NCI-H128 (cell line): ENCODE results near the gene MPIG6B.
"Not testable (repeated sequence)": the region's sequence is repeated elsewhere in the genome, so short reads cannot be mapped to it uniquely, and the experiment has no call there.

ENCODE experiments used
- DNase-seq: peaks from one replicate; lab custom pipeline; 2025; ENCODE audit not compliant: unreplicated experiment; lab: John Stamatoyannopoulos, UW

Gene MPIG6B

DNA sequence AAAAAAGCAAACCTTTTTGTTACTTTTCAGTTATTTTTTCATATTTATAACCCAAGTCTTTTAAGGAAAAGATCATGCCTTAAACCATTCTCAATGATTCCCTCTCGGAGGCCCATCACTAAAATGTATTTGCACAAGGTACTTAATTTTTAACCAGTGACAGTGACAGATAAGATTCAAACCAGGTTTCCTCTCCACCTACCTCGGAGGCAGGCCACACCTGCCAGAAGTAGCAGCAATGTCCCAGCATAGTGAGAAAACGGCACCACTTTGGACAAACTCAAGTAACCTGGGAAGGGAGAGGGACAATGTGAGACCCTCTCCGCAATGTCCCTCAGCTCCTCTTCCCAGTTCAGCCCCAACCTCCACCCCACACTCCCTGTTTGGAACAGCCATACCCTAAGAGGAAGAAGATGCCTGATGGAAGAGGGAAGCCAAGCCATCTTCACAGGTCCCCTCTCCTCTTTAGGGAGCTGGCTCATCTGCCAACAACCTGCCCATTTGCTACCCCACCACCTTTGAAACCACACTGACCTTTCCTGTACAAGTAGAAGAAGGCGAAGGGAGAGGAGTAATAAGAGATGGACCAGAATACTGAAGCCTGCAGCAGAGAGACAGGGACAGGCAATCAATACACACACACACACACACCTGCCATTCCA lies 22.3 kb upstream of the MPIG6B start:
- no peak for DNase-seq

DNA sequence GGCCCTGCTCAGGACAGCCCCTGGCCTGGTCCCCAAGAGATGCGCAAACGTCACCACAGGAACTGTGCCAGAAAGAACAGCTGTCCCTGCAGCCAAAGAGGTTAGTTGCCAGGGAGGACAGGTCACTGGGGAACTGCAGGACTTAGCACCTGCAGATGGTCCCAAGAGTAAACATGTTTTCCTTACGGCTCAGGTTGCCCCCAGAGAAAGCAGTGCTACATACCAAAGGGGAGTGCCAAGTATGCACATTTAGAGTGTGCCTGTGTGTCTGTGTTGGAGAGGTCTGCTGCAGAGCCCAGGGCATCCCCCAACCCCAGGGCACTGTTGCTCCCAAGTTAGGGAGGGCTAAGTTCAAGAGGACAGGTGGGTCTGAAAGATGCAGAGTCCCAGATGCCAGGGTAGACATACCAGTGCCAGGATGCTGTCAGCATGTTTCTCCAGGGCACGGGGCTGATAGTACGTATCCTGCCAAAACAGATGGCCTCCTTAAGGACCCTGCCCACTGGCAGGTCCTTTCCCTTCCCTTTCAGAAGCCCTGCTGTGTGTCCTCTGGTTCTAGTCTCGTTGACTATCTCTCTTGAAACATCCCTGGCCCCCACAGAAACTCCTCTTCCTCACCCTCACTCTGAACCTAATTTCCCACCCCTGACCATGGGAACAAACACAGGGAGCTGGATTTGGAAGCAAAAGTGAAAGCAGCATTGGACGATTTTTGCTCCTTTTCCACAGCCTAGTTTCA lies 21.3 kb upstream of the MPIG6B start:
- no peak for DNase-seq

DNA sequence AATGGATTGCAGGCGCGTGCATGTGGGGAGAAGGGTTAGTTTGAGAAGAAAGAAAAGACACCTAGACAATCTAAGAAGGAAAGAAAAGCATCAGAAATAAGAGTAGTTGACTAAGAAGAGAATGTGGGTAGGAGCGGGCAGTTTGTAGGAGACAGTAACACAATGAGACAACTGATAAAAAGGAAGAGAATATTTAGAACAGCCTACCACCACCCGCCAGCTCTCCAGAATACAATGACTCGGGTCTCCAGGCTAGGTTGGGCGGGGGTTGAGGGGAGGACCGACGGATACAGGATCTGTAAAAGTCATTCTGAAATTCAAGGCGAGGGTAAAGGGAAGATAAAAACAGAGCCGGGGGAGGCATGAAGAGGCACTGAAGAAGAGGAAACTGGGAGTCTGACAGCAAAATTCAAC lies 20.8 kb upstream of the MPIG6B start:
- DNase-seq = no peak

DNA sequence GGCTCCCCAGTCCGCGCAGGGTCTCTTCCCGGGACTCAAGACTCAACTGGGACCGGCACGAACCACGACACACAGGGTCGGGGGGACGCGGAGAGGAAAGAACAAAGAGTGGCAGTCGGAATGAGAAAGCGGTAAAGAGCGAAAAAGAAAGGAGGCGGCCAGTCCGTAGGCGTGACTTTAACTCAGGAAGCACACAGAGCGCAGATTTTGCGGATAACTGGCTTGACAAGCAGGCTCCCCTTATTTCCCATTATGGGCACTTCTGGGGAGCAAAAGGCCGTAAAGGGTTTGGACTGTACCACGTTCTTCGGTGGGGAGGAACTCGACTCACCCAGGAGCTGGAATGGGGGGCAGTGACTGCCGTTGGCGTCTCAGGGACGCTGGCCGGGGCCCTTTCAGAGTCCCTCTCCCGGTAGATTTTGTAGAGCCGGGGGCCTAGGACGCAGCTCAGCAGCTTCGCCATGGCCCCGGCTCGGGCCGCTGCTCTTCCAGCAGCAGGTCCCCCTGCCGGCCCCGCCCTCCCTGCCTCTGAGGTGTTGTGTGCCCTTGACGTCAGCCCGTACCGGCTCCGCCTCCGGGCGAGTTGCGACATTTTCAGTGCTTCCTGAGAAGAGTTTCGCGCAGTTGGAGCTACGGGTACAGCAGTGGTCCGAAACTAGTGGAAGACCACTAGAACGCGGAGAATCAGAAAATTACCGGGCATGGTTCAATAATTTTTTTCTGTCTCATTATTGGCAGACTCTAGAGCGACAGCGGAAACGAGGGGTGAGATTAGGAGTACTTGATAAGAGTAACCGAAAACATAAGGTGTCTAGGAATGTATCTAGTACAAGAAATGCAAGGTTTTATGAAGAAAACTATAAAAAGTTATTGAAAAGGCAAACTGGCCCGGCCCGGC lies 20.1 kb upstream of the MPIG6B start, which contains the start of gene ABHD16A:
TSS of gene ABHD16A (minus strand) at position 506 of the 898 bp plus-strand sequence. CDS start at position 463, 43 bp downstream.
- peak; percentile 89 for DNase-seq

DNA sequence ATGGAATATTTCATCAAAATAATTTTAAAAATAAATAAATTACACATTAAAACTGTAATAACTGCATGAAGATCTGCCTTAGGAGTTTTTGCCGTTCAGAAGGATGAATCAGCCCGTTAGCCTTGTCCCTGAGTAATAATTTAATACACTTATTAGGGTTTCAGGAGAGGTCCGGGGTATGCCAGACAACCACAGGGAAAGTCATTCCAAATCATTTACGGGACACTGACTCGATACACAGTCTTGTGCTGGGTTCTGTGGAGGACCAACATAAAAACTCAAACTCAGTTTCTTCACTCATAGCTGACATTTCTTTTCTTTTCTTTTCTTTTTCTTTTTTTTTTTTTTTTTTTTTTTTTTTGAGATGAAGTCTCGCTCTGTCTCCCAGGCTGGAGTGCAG lies 17.2 kb upstream of the MPIG6B start:
- no peak for DNase-seq

DNA sequence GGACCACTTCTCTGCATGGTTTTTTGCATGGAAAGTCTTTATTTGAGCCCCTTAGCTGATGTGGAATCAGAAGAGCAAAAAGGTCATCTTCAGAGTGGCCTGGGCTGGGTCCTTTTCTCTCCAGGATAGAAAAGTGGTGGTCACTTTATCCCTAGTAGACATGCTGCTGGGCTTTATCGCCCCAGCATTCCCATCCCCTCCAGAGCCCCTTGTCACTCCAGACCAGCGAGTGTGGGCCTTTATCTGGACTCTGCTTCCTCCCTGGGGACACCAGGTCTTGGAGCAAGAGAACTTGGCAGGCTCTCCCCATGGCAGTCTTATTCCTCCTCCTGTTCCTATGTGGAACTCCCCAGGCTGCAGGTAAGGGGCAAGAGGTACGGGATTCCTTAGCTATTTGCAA lies 16.6 kb upstream of the MPIG6B start, which contains the start of gene LY6G6F:
TSS of gene LY6G6F (plus strand) at position 268 of the 400 bp plus-strand sequence. CDS start at position 309, 41 bp downstream.
- no peak for DNase-seq

DNA sequence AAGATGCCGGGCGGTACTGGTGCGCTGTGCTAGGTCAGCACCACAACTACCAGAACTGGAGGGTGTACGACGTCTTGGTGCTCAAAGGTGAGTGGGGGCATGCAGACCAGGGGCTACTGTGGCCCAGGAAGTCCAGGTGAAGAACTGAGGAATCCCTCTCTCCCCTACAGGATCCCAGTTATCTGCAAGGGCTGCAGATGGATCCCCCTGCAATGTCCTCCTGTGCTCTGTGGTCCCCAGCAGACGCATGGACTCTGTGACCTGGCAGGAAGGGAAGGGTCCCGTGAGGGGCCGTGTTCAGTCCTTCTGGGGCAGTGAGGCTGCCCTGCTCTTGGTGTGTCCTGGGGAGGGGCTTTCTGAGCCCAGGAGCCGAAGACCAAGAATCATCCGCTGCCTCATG lies 15.5 kb upstream of the MPIG6B start:
- no peak for DNase-seq

DNA sequence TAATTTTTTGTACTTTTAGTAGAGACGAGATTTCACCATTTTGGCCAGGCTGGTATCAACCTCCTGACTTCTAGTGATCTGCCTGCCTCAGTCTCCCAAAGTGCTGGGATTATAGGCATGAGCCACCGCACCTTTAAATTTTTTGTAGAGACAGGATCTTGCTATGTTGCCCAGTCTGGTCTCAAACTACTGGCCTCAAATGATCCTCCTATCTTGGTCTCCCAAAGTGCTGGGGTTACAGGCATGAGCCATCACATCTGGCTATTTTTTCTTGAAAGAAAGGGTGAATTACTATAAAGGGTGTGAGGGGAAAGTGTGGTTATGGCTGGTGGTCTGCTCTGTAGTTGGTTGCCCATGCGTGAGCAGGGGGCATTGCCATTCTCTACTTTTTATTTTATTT lies 14.9 kb upstream of the MPIG6B start:
- DNase-seq = no peak

DNA sequence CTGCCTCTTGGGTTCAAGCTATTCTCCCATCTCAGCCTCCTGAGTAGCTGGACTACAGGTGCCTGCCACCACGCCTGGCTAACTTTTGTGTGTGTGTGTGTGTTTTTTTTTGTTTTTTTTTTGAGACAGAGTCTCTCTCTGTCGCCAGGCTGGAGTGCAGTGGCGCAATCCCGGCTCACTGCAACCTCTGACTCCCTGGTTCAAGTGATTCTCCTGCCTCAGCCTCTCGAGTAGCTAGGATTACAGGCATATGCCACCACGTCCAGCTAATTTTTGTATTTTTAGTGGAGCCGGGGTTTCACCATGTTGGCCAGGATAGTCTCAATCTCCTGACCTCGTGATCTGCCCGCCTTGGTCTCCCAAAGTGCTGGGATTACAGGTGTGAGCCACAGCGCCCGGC lies 14.0 kb upstream of the MPIG6B start:
- DNase-seq = not testable (repeated sequence)

DNA sequence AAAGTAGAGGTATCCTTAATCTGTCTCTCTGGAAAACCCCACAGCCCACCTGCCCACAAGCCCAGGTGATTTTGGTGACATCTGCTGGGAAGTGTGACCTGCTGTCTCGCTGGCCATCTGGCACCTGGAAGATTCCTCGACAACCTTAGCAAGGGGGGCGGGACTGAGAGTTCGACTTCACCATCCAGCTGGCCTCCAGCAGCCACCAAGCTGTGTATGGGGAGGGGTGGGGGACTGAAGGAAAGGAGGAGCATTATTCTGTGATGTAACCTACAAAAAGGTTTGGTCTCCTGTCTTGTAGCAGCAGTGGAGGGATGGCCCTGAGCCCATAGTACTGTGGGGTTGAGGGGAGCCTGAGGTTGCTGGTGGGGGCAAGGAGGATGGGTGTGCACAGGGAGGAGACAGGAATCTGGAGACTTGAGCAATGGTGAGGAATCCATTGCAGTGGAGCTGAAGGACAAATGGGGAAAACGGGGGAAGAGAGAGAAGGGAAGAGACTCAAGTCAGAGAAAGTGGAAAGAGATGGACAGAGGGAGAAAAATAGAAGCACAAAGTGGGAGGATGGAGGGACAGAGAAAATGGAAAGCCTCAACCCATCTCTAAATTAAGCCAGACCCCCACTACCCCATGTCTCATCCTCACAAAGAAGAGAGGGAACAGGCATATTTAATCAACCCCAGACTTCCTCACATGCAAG lies 12.5 kb upstream of the MPIG6B start:
- no peak for DNase-seq

DNA sequence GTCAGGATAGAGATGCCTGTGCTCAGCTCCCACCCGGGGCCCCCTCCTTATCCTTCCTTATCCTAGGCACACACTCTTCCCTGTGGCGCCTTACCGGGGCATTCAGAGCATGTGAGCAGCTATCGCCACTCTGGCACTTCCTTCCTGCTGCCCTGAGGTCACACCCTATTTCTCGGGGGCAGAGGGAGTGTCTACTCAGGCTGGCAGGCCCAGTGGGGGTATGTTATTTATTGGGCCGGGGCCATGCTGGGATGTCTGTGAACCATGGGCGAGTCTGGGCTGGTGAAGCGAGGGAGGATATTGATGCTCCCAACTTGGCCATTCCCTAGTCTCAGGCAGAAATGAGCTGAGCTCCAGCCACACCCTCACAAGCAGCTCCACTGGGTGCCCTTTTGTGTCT lies 11.9 kb upstream of the MPIG6B start:
- no peak for DNase-seq

DNA sequence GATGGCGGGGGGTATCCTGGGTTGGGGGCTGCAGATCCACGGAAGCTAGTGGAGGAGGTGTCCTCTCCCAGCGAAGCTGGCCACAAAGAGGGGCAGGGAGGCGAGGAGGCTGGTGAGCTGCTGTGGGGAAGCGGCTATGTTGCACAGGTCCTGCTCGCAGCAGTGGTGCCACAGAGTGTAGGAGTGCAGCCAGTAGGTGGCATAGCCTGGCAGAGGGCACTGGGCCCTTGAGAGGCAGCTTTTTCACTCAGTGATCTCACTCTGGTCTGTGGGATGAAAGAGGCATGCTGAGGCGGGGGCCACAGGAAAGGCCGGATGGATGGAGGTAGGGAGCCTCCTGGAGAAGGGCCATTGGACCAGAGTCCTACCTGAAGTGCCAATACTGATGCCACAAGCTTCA lies 10.9 kb upstream of the MPIG6B start:
- no peak for DNase-seq

DNA sequence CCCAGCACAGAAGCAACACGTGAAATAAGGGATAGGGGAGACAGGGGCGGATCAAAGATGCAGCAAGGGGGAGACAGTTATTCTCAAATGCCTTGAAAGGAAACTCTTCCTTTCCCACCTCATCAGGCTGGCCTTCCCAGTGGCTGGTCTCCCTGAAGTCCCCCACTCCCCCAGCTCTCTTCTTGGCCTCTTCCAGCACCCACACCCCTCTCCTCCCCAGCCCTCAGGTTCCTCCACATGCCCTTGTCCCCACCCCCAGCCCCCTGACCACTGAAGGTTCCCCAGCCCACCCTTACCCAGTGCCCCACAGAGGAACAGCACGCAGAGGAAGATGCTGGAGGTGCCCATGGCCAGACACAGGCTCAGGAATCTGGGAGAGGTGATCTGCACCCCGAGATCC lies 9.7 kb upstream of the MPIG6B start:
- no peak for DNase-seq

DNA sequence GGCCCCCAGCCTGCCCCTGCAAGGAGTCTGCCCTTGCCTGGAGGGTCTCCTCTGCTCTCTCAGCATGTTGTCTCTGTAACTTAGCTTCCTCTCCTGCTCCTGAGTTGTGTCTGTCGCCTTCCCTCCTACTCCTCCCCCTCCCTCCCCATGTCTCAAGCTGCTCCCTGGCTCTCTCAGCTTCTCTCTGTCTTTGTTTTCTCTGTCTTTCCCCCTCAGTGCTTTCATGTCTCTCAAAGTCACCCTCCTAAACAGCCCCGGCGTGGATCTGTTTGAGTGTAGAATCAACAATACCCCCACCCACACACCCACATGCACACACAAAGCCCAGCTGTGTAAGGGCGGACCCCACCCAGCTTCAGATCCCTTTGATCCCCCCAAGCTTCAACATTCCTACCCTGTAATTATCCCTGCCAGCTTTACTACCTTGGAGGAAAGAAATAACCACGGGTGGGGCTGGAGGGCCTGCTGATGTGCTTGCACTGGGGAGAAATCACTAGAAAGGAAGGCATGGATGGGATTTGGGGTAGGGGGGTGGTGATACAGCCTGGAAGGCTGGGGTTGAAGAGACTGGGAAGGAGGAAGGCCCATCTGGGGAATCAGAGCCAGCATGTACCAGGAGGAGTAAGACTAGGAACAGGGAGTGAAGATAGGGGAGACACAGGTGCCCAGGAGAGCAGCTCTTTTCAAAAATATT lies 9.0 kb upstream of the MPIG6B start:
- no peak for DNase-seq

DNA sequence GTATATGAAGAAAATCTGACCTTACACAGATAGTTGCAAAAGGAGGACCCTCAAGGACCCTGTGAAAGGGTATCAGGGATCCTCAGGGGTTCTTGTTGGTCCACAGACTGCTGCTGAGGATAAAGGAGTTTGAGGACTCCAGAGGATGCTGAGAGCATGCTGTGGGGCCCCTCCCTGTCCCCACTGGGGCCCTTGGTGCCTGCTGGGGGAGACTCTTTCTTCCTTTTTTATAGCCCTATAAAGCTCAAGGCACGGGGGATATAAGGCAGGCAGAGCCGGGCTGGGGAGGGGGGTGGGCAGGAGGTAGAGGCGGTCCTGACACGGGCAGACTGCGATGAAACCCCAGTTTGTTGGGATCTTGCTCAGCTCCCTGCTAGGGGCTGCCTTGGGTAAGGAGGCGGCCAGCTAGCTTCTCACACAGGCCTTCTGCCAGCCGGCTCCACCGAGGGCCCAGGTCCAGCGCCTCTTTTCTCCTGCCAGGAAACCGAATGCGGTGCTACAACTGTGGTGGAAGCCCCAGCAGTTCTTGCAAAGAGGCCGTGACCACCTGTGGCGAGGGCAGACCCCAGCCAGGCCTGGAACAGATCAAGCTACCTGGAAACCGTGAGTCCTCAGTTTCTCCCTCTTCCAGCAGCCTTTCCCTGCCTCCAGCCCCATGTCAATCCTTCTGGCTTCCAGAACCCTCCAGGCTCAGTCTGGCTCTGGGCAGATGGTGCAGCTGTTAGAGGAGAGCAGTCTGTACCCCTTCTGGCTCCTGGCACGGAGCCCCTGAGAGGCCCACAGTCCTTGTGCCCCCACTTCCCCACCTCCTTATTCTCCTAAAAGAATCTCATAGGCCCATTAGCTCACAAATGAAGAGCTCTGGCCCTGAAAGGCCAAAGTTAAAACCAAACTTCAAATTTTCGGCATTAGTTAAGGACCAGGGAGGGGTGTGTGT lies 7.9 kb upstream of the MPIG6B start, which contains the start of gene LY6G6D:
TSS of gene LY6G6D (plus strand) at position 327 of the 937 bp plus-strand sequence. CDS start at position 335, 8 bp downstream.
- no peak for DNase-seq

DNA sequence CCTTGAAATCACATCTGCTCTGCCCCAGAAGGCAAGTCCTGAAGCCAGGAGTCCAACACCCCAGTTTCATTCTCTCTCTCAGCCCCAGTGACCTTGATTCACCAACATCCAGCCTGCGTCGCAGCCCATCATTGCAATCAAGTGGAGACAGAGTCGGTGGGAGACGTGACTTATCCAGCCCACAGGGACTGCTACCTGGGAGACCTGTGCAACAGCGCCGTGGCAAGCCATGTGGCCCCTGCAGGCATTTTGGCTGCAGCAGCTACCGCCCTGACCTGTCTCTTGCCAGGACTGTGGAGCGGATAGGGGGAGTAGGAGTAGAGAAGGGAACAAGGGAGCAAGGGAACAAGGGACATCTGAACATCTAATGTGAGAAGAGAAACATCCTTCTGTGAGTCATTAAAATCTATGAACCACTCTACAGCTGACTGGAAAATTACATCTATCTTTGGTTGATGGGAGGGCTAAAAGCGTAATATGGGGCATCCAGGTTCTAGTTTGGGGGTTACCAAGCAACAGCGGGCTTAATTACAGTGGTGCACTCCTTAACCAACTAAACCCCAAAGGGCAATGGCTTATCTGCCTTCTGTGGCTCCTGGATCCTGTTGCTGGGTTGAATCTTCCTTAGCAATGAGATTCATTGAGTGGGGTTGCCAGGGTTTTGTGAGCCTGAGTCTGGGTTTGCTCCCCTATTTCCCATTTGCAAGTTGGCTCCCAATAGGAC lies 5.5 kb upstream of the MPIG6B start:
- DNase-seq = no peak

DNA sequence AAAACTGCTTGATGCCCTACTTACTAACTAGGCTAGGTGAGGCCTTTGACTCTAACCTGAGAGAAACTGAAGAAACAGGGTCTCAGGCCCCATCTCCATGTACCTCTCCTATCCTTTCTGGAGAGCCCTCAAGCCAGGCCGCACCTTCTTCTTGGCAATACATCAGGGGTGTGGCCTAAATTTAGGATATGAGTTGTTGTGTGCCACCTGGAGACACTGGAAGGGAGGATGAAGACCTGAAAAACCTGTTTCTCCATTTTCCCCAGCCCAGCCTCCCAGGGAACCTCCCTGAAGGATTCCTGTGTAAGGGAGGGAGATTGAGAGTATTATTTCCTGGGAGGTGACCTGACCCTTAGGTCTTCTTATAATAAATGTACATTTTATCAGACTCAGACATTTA lies 4.9 kb upstream of the MPIG6B start:
- DNase-seq = no peak

DNA sequence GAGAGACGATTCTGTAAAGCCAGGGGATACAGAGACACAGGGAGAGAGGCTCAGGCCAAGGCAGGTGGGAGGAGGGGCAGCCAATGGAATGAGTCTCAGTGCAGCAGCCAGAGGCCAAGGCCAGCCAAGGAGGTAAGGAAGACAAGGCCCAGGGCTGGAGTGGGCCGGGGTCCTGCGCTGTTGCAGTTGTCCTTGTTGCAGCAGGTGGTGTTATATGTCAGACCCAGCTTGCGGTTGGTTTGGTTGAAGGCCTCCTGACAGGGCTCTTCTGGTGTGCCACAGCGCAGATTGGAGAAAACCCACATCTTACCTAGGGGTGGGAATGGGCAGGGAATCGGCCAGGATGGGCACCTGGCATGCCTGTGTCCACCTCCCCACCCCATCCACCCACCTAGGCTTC lies 4.2 kb upstream of the MPIG6B start:
- DNase-seq = no peak
